Medulla oblongata (tissue), 1 donor: Measurements from ENCODE around the gene SLCO3A1.

ENCODE experiments used
- DNase-seq: peaks from one replicate; pipeline ENCODE4 v3.0.0-alpha.2; 2015; ENCODE audit errors: extremely low spot score

SLCO3A1 gene

DNA sequence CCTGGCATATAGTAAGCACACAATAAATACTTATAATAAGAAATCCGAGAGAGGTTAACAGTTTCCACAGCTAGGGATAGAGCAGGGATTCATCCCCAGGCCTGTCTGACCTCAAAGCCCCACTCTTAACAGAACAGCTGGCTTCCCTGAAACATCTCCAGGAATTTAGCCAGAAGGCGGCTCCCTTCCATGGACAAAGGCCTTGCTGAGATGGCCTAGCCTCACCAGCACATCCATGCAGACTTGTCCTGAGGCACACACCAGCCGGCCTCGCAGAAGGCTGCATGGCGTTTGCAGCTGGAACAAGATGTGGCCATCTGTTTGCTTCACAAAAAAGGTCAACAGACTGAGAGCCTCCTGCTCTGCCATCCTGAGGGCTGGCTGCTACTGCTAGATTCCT, 245.4 kb downstream of the SLCO3A1 start:
- peak; percentile 81 for DNase-seq

DNA sequence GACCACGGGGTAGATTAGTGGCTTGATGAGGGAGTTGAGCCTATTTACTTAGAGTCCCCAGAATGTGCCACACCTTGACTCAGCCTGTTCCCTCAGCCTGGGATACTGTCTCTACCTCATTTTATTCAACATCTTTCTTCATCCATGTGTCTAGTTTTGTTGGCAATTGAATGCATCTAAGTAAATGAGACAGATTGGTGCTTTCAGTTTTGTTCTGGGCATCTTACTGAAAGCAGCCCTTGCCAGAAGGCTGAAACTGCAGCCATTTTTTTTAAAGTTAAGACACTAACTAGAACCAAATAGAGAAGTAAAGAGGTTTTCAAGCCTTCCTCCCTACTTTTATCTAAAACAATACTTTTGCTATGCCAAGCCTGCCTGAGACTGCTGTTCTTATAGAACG, 246.8 kb downstream of the SLCO3A1 start:
- DNase-seq, result no peak

DNA sequence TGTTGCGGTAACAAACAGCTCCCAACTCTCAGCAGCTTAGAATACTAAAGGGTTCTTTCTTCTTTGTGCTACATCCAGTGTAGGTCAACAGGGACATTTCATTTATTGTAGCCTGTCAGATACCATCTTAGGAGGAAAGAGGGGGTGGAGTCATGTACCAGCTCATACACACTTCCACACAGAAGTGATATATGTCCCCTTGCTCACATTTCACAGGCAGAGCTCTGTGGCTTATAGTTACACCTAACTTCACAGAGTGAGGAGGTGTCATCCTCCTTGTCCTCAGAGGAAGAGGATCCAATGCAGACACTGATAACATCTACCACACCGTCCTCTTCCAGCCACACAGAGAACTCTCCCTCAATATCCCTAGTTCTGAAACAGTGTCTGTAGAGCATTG, 247.2 kb downstream of the SLCO3A1 start:
- DNase-seq, result no peak

DNA sequence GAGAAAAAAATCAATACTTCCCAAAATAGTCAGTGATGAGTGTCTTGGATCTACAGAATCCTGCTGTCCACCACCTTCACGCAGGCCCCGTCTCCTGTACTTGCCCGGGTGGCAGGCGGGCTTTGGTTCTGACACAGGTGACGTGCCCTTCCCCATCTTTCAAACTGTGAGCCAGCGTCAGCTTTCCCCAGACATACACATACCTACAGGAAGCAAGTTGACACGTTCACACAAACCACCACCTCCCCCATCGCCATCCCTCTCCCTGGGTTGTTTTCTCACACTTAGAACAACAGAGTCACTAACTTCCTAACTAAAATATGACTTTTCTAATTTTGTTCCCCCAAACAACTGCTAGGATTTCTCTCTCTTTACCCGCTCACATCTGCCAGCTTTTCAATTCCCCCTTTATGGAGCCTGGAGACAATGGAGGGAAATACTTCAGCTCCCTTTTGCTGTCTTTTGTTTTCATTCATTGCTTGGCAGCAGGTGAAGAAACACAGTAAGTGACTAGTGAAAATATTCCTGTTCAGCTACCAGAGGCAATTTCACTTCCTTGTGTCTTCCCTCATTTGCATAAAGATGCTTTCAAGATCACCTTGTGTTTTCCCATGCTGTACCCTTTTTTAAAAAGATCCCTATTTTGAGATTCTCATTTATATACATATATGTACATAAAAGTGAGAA, 248.3 kb downstream of the SLCO3A1 start:
- DNase-seq, result no peak

DNA sequence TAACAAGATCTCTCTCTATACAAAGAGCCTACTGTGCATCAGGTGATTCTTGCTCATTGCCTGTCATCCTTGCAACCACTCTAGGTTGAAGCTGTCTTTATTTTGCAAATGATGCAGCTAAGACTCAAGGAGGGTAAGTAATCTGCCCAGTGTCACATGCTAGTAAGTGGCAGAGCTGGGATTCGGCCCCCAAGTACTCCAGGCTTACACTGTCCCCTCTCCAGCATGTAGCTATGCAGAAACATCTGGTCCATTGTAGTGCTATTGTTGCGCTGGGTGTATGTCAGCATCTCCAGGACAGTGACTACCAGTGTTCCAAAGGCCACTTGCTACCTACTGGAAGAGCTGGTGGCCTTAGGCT, 248.9 kb downstream of the SLCO3A1 start:
- no peak for DNase-seq

DNA sequence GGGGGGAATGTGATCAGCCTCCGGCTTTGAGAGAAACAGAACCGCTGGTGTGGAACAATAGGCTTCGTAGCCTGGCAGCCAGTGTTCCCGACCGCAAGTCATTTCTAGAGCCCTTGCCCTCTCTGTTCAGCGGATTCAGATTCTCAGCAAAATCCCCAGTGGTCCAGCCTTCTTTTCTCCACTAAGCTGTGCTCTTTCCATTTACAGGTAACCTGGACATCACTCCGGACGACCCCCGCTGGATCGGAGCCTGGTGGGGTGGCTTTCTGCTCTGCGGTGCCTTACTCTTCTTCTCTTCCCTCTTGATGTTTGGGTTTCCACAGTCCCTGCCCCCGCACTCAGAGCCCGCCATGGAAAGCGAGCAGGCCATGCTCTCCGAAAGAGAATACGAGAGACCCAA, 250.6 kb downstream of the SLCO3A1 start:
- DNase-seq, result no peak

DNA sequence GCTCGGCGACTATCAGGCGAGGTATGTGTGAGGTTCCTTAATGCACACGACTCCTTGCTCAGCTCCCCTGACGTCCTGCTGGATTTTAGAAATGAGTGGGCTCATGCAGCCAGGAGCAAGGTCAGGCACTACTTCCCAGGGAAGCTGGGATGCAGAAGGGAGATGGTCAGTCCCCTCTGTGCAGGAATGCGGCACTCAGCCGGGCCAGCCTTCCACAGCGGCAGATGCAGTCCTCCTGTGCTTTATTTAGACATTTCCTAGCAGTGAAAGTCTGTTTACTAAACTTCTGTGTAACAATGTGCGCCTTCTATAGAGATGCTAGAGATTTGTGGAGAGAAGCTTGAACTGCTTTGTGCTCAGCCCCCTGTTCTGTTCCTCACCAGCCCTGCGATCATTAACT, 252.1 kb downstream of the SLCO3A1 start:
- DNase-seq, result no peak

DNA sequence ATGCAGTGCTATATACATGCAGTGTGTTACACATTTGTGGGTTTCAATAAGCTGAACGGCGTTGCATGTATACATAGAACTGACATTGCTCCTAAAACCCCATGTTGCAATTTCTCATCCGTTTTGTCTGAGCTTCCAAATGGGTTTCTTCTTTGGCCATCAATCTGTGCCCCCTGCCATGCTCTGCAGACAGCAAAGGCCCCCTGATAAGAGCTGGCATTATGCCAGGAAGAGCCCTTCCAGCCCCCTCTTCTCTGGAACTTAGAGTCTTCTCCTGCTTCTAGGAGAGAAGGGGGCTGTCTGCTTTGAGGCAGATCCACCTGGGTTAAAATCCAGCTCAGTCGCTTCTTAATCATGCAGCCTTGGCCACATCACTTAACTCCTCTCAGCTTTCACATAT, 254.0 kb downstream of the SLCO3A1 start:
- DNase-seq, result no peak

DNA sequence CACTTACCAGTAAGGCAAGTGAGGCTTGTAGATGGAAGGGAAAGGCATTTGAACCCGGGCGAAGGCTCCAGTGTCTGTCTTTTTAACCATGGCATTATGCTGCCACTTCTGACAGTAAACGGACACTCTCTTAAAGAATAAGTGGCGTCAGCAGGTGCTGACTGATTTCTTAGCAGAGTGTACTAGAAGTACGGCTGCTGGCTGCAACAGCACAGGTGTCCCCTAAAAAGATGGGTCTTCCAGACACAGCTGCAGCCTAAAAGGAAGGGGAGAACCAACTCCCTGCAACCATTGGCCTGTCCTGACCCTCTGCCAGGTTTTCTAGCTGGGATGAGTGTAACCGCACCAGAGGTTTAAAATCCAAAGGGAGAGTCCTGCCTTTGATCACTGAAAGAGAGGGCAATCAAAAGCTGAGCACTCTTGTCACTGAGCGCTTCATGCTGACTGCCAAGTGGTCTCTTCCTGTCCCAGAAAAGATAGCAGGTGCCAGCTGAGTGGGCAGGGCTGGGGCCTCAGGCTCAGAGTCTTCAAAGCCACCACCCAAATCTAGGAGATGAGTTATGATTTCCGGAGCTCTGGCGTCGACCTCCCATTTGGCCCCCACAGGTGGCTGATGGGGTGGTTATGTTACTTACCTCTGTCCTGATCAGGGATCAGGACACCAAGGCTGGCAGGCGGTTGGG, 255.8 kb downstream of the SLCO3A1 start:
- no peak for DNase-seq

DNA sequence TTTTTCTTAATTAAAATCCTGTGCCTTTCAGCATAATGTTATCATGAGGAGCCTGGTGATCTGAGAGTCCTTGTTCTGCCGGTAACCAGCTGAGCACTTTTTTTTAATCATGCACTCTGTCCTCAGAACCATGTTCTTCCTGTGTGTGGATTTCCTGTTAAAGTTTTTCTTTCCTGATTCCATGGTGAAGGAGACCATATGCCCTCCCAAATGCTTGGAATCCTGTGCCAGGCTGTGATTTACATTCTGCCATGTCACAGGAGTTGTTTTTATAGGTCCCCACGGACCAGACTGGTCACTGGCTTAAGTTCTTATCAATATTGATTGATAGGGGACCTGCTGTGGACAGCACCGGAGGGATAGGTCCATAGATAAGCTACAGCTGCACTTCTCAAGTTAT, 257.8 kb downstream of the SLCO3A1 start:
- no peak for DNase-seq

DNA sequence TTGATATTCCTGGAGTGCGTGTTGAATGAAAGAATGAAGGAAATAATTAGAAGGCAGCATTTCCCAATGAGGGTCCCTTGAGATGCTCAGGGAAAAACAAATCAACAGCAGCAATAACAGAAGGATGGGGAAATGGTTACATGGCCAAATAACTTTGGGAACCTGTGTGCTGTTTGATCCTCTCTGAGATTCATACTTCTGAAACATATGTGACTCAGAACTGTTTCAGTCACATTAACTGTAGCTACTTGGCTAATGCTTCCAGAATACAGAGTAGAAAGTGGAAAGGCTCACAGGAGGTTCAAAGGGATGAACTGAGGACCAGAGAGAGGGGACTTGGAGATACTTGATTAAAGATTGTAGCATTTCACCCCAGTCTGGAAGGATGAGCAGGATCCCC, 258.2 kb downstream of the SLCO3A1 start:
- no peak for DNase-seq

DNA sequence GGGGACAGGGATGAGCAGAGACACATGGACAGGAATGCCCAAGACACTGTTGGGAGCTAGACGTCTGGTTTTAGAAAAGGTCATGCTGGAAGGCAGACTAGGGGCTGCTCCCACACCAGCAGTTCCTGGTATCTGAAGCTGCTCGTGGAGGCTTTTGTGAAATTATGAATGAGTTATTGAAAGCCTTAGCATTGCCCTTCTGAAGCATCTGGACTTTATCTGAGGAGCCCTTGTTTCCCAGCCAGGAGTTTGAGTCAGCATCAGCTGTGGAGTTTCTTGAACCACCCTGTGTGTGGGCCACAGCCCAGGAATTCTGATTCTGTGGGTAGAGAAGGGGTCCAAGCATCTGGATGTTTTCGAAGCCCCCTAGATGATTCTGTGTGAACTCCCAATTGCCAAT, 258.7 kb downstream of the SLCO3A1 start:
- DNase-seq, result peak; percentile 75

DNA sequence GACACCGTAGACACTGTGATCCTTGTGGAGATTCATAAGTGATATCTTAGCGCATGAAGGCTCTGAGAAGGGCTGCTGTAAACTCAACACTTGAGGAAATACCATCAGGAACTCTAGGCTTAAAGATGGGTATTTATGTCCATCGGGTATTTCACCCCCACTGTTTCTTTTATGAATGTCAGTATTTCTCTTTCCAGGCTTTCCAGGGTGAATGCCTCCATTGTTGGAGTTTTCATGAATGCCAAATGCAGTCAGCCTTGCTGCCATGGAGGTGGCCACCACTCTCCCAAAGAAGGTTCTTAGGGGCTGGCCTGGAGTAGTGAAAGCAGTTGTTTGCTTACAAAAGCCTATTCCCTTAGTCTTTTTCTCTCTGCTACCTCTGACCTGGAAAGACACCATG, 259.2 kb downstream of the SLCO3A1 start:
- peak; percentile 61 for DNase-seq

DNA sequence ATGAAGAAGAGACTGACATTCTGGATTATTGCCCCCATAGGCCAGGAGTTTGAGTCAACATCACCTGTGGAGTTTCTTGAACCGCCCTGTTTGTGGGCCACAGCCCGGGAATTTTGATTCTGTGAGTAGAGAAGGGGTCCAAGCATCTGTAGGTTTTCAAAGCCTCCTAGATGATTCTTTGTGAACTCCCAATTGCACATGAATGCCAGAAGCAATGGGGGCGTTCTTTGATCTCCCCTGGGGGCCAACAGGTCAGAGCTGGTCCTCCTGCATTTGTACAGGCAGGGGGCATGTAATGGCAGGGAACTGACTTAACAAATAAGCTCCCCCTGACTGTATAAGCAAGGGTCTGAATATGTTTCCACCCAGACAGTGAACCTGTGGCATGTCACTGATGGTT, 260.3 kb downstream of the SLCO3A1 start:
- DNase-seq, result no peak

DNA sequence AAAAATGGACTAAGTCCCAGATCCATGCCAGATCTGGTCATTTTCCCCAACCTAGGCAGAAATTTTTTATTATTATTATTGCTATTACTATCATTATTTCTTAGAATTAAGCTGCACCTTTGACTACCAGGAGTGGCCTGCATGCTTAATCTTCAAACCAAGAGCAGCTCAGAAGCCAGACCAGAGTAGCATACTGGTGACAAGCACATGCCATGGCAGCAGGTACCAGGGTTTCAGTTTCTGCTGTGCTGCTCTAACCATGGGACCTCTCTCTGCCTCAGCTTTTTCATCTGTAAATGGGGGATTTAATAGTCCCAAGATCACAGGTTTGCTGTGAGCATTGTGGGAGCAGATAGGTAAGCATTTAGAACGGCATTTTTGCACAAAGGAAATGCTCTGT, 262.3 kb downstream of the SLCO3A1 start:
- DNase-seq, result no peak

DNA sequence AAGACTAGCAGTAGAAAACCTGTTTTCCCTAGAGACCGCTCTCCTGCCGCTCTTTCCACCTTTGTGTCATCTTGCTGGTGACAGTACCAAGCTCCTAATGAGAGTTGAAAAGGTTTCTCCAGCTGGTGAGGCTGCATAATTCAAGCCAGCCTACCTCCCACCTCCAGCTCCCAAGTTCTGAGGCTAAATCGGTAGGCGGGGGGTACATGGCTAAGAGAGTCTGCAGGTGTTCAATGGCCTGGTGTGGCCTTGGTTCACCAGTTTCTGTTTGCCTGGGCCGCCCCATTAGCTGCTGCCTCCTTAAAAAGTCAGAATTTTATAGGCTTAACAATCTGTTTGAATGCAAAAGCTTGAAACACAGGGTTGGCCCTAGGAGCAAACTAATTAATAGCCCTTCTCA, 262.8 kb downstream of the SLCO3A1 start:
- no peak for DNase-seq

DNA sequence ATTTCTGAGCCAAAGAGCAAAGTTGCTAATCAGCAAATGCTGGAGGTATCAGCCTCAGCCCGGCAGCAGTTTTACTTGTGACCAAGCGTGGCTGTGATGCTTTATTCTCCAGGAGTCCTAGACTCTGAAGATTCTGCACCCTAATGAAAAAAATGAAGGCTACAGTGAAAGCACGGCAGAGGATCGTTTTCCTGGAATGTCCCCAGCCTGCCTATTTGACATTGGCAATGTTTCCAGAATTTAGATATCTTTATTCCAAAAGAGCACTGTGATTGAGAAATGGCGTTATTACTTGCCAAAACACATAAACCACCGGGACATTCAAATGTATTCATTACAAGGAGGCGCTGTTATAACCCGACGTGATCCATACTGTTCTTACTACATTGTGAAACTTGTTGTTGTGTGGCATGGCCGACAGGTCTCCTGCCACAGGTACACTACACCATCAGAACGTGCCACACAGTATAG, 263.8 kb downstream of the SLCO3A1 start:
- peak; percentile 30 for DNase-seq

DNA sequence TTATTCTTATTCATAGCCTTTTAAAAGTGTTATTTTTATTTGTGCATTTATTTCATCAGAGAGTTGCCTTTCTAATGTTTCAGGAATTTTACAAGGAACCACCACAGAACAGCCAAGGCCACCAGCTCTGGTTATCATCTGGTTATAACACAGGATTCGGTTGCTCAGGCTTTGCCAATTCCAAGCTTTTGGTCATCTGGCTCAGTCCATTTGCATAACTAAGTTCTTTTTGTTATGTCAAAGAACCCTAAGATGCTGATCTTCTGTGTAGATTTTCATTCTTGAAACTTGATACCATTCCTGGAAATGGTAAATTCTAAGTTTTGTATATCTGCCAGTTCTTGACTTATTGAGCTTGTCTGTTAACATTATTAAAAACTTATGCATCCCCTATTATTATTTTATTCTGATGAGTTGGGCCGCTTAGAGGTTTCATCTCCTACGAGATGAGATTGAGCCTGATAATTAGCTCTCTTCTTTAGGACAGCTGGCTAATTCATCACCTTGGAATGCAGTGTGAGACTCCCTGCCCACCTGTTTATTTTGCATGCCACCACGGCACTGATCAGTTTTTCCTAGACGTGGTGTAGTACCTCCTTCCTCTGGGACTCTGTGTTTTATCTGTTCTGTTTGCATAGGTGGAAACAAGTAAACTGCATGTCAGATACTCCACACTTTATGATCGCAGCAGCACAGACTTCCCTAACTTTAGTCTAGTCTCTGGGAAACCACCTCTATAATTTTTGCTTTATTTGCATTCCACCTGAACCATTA, 264.8 kb downstream of the SLCO3A1 start:
- no peak for DNase-seq

DNA sequence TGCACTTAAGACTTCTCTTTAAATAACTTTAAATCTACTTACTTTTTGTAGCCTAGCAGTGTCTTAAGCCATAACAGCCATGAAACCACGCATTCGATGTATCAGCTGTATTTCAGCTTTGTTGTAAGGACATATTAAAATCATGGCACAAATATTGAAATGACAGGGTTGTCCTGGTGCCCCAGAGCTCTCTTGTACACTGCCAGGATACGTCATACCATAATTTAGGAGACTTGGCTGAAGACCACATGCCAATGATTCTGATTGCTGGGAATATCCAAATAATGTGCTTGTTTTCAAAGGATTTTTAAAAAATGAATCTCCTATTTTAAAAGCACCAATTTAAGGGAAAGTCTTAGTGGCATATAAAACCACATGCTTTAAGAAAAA, 265.4 kb downstream of the SLCO3A1 start:
- DNase-seq, result no peak

DNA sequence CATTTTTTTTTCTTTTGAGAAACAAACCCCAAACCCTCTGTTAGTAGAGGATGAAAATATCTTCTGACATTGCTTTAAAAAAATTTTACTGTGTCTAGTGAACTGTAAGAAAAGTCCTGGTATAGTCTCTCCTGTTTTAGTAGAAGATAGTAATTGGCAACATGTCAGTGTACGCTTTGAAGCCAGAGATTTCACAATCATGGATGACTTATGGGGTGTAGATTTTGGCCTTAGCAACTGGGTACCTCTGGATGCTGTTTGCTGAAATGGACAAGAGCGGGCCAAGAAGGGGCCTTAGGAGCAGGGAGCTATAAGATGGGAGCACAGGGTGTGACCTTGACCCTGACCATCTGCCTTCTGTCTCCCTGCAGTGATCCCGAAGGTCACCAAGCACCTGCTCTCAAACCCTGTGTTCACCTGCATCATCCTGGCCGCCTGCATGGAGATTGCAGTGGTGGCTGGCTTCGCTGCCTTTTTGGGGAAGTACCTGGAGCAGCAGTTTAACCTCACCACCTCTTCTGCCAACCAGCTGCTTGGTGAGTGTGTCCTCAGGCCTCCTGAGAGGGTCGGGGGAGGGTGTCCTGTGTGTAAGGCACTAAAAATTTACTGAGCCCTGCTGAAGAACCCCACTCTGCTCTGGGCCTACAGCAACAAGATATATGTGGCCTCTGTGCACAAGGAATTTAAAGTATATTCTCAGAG, 266.7 kb downstream of the SLCO3A1 start:
- no peak for DNase-seq

DNA sequence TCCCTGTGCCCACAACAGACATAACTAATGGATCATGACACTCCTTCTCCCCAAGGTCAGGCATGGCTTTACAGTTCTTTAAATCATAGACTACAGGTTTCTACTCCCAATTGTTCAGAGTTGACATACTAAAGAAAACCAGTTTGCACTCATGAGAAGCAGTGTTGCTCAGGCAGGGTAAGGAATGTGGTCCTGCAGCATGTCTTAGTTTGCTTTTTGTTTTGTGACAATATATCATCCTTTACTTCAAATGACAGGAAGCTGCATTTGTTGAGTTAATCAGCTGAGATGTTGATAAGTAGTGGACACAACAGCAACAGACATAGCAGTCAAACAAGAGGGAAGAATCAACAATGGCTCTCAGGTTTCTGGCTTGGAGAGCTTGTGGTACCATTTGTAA, 267.5 kb downstream of the SLCO3A1 start:
- DNase-seq, result no peak

DNA sequence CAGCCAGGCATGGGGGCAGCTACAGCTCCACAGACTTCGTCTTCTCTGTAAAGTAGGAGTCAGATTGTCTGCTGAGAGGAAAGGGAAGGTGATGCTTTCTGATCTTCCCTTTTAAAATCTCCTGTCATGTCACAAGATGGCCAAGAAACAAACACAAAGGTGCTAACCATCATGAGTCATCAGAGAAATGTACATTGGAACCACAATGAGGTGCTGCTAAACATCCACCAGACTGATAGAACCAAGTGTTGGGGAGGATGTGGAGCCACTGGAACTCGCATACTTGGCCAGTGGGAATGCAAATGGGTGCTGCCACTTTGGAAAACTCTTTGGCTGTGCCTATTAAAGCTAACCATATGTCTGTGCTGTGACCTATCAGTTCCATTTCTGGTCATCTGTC, 268.8 kb downstream of the SLCO3A1 start:
- no peak for DNase-seq
